Activated naive CD8-positive, alpha-beta T cell (primary cell): ENCODE measurements around the gene SEC22A.

ENCODE experiments used
- H3K27ac Mint-ChIP-seq: one replicate; pipeline ENCODE4 v1.8.0; 2021; ENCODE audit warnings: mixed read lengths
- H3K27me3 Mint-ChIP-seq: one replicate; pipeline ENCODE4 v1.8.0; 2021; ENCODE audit warnings: mixed read lengths
- H3K36me3 Mint-ChIP-seq: one replicate; pipeline ENCODE4 v1.8.0; 2021; ENCODE audit warnings: mixed read lengths
- H3K4me1 Mint-ChIP-seq: one replicate; pipeline ENCODE4 v1.8.0; 2021; ENCODE audit warnings: low read depth, mixed read lengths
- H3K4me3 Mint-ChIP-seq: one replicate; pipeline ENCODE4 v1.8.0; 2021; ENCODE audit warnings: mild to moderate bottlenecking, mixed read lengths
- H3K9me3 Mint-ChIP-seq: one replicate; pipeline ENCODE4 v1.8.0; 2021; ENCODE audit warnings: low read depth, mixed read lengths

SEC22A gene

DNA sequence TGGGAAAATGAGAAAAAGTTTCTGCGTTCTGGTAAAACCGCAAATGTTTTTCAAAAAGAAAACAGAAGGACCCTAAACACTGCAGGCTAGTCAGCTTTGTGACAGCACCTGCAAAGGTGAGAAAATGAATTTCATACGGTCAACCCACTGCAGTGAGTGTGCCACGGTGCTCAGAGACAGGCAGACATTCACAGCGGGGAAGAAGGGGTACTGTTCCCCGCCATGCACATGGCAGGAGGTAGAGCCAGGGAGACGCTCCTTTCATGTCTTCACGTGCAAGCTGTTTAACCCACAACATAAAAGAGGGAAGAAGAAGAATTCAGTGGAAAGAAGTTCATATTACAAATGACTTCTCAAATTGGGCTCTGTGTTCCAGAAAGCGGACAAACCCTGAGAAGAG lies 109.5 kb downstream of the SEC22A start:
- H3K9me3 Mint-ChIP-seq: no peaks in the 10 kb centered on the region
- H3K4me3 Mint-ChIP-seq: no peak overlapping the region
- peaks cover 3% of the 10 kb centered on the region for H3K27me3 Mint-ChIP-seq
- no peak overlapping the region for H3K27ac Mint-ChIP-seq
- no peaks in the 10 kb centered on the region for H3K36me3 Mint-ChIP-seq
- no peaks in the 10 kb centered on the region for H3K4me1 Mint-ChIP-seq

DNA sequence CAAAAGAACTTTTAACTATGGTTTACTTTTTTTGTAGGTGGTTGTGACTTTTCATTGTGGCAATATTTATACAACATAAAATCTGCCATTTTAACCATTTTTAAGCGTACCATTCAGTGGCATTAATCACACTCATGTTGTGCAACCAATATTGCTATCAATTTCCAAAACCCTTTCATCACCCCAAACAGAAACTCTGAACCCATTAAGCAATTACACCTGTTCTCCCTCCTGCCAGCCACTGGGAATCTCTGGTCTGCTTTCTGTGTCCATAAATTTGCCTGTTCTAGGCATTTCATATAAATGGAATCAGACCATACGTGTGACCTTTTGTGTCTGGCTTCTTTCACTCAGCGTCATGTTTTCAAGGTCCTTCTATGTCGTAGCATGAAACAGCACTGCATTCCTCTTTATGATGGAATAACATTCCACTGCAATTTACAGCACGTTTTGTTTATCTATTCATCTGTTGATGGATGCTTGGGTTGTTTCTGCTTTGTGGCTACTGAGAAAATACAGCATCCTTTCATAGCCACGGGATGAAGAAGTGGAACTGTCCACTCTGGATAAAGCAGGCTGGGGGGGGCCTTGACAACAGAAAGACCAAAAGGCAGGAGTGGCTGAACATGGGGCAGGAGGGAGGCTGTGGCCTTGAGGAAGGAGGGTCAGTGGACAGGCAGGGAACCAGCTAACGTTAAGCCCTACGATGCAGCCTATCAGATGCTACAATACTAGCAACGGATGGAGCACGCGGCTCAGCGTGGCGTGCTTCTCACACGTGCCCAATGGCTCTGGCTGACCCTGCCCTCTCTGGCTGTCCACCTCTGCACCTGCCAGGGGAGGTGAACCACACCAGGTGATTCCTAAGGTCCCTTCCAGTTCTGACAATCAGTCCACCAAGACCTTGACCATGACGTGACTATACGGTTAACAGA lies 110.9 kb downstream of the SEC22A start:
- Mint-ChIP-seq H3K4me1 (no peaks in the 10 kb centered on the region), H3K27me3 (peaks cover 3% of the 10 kb centered on the region), H3K9me3 (no peaks in the 10 kb centered on the region), H3K27ac (no peak overlapping the region), H3K4me3 (no peak overlapping the region), H3K36me3 (no peaks in the 10 kb centered on the region)

DNA sequence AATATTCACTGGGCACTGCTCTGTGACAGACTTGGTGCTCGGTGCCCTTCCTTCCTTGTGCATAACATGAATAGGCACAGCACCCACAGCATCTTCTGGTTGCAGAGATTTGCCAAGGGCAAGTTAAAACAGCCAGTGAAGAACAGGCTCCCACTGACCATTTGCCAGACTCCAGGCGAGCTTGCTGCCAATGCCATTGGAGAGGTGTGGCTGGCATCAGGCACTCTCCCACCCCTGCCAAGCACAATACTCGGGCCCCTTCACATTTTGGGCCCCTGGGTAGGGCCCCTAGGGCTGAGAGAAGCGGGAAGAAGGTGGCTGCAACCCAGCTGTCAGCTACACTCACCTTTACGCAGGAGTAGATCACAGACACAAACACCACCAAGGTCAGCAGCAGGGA lies 112.1 kb downstream of the SEC22A start:
- Mint-ChIP-seq H3K4me3 (no peak overlapping the region), H3K27me3 (peaks cover 3% of the 10 kb centered on the region), H3K9me3 (no peaks in the 10 kb centered on the region), H3K27ac (no peak overlapping the region), H3K4me1 (no peaks in the 10 kb centered on the region), H3K36me3 (no peaks in the 10 kb centered on the region)

DNA sequence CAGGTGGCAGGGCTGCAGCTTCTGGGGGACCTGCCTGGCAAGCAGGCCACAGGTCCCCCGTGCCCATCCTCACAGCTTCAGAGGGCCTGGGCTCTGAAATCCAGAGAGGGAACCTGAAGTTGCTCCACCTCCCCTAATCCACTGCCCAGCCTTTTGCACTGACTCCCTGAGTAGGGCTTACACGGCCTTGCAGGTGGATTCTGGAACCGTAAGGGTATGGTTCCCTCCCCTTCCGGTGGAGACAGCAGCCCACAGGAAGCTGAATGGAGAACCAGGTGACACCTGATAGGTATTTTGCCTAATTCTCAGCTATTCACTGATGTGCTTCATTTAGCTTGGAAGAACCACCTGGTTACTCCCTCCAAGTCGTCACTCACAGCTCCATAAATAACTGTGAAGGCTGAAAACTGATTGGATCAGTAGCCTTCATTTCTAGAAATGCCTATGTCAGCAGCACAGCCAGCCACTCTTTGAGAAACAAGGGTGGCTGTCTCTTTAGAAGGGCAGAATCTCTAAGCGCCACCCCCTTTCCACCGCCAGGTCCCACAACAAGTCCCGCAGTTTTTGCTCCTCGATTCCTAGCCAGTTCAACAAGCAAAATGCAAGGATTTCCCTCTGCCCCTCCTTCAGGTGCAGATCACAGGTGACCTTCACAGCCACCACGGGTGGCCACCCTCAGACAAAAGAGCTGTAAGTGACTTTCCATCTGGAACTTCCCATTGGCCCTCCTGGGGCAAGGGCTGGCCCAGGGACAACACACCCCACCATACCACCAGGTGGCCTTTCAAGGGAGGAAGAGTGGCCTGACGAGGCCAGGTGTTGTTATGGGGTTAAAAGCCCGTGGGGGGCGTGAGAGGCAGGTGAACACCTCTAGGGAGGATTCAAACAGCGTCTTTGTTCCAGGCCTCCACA lies 112.9 kb downstream of the SEC22A start:
- Mint-ChIP-seq H3K4me1 (no peaks in the 10 kb centered on the region), H3K36me3 (no peaks in the 10 kb centered on the region), H3K4me3 (no peak overlapping the region), H3K27me3 (peaks cover 3% of the 10 kb centered on the region), H3K27ac (no peak overlapping the region), H3K9me3 (no peaks in the 10 kb centered on the region)

DNA sequence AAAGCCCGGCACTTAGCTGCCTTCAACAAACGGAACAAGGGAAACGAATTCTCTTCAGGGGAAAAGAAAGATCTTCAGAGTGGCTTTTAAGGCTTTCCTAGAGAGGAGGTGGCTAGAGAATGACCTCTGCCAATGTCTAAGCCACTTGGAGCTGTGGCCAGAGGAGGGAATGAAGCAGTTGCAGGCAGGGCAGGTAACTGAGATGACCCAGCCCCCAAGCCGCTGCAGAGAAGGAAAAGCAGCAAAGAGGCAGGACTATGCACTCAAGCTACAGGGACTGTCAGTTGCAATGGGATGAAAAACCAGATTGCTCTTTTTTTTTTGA lies 113.5 kb downstream of the SEC22A start:
- no peaks in the 10 kb centered on the region for H3K9me3 Mint-ChIP-seq
- H3K4me1 Mint-ChIP-seq: no peaks in the 10 kb centered on the region
- H3K27ac Mint-ChIP-seq: no peak overlapping the region
- H3K27me3 Mint-ChIP-seq: peaks cover 6% of the 10 kb centered on the region
- no peaks in the 10 kb centered on the region for H3K36me3 Mint-ChIP-seq
- H3K4me3 Mint-ChIP-seq: no peak overlapping the region

DNA sequence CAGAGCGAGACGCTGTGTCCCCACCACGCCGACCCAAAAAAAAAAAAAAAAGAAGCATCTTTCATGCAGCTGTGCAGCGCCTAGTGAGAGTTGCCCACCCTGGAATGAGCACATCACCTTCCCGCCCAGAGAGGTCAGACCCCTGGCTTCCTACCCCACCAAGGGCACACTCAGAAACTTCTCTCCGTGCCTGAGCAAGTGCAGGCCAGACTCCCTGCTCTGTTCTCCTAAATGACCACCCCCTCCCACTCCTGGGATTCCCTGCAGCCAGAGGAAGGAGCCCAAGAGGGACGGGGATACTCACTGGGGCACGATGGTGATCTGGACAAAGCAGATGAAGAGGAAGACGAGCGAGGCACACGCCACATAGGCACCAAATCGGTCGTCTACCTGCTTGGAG lies 116.0 kb downstream of the SEC22A start:
- Mint-ChIP-seq H3K4me1 (no peaks in the 10 kb centered on the region), H3K4me3 (no peak overlapping the region), H3K27ac (no peak overlapping the region), H3K27me3 (peaks cover 6% of the 10 kb centered on the region), H3K36me3 (no peaks in the 10 kb centered on the region), H3K9me3 (no peaks in the 10 kb centered on the region)

DNA sequence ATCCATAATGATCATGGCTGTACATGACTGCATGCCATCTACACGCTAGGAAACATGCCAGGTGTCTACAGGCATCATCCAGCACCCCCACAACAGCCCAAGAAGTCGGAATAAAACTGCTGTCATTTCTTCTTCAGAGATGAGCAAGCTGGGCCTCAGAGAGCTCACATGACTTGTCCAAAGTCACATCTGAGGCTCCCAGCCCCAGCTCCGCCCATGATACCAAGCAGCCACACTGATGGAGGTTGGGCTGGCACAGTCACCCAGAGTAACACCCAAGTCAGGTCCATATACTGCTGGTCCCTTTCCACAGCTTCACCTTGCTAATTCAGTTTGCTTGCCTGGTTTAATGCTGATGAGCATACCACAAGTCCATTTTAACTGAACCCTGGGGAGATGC lies 116.6 kb downstream of the SEC22A start:
- Mint-ChIP-seq H3K27ac (no peak overlapping the region), H3K4me1 (no peaks in the 10 kb centered on the region), H3K27me3 (peaks cover 3% of the 10 kb centered on the region), H3K9me3 (no peaks in the 10 kb centered on the region), H3K4me3 (no peak overlapping the region), H3K36me3 (no peaks in the 10 kb centered on the region)

DNA sequence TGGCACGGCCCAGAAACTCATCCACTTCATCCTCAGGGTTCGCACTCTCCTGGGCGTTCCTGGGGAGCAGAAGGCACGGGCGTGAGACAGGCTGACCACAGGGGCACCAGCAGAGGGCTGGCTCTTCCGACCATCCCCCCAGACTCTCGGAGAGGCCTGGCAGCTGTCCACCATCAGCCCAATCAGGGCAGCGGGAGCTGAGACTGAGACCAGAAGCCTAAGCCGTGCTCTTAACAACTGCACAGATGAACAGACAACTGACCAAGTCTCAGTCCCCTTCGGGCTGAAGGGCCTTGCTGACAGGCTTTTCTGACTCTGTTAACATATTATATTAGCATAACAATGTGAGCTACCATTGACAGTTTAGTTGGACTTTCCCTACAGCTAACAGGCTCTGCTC lies 118.0 kb downstream of the SEC22A start:
- Mint-ChIP-seq H3K27ac (no peak overlapping the region), H3K9me3 (no peaks in the 10 kb centered on the region), H3K4me3 (no peak overlapping the region), H3K27me3 (peaks cover 3% of the 10 kb centered on the region), H3K36me3 (no peaks in the 10 kb centered on the region), H3K4me1 (no peaks in the 10 kb centered on the region)

DNA sequence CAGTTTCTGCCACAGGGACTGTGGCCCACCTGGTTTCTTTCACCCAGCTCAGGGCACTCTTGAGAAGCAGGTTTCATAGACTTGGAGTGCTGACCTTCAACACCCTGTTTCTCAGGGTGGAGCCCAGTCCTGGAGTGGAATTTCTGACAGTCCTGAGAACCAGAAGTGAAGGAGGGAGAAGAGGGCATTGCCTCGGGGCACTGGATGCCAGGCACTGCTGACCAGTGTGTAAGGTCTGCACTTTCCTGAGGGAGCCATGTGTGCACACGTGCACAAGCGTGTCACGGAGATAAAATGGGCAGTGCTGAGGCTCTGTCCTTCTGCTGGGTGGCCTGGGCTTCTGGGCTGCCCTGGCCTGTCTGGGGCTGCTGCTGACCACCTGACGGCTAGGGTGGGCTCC lies 118.5 kb downstream of the SEC22A start:
- peaks cover 3% of the 10 kb centered on the region for H3K27me3 Mint-ChIP-seq
- H3K4me1 Mint-ChIP-seq: no peaks in the 10 kb centered on the region
- H3K36me3 Mint-ChIP-seq: no peaks in the 10 kb centered on the region
- H3K27ac Mint-ChIP-seq: no peak overlapping the region
- H3K9me3 Mint-ChIP-seq: no peaks in the 10 kb centered on the region
- H3K4me3 Mint-ChIP-seq: no peak overlapping the region

DNA sequence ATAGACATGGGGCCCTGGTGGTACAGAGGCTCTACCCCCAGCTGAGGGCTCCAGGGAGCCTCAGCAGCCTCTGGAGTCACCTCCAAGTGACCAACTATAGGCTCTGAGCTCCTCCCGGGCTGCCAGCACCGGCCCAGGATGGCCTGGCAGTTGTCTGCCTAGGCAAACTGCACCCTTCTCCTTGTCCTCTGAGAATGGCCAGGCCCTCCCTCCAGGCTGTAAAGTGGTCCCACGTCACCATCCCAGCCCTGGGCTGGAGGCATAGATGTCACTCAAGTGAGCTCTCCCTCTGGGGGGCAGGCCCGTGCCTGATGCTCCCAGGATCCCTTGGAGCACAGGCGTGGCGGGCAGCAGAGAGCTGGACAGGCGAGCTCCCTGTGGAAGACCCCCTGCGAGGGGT lies 120.1 kb downstream of the SEC22A start:
- Mint-ChIP-seq H3K27me3 (peaks cover 3% of the 10 kb centered on the region), H3K36me3 (no peaks in the 10 kb centered on the region), H3K4me3 (no peak overlapping the region), H3K9me3 (no peaks in the 10 kb centered on the region), H3K27ac (no peak overlapping the region), H3K4me1 (no peaks in the 10 kb centered on the region)

DNA sequence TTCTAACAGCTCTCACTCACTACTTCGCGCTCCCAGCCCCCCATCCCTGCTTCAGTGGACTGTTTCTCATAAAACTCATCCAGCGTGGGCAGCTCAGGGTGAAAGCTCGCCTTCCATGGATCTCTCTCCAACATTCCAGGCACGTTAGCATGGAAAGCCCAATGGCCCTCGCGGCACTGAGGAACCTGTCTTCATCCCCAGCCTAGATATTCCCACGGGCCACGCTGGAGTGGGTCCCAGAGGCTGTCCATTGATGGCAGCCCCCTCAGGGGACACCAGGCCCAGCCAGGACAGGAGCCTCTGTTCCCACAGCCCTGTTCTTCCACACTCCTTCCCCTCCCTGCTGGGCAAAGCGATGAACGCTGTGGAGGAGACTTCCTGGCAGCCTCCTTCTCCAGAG lies 121.1 kb downstream of the SEC22A start:
- Mint-ChIP-seq H3K4me1 (no peaks in the 10 kb centered on the region), H3K9me3 (no peaks in the 10 kb centered on the region), H3K4me3 (no peak overlapping the region), H3K36me3 (no peaks in the 10 kb centered on the region), H3K27me3 (peaks cover 3% of the 10 kb centered on the region), H3K27ac (no peak overlapping the region)
